Activated CD8-positive, alpha-beta memory T cell treated with anti-CD3 and anti-CD28 coated beads for 4 hours (primary cell): ENCODE measurements around the gene COMMD1.
"Not testable (repeated sequence)": the region's sequence is repeated elsewhere in the genome, so short reads cannot be mapped to it uniquely, and the experiment has no call there.

Experiments
- DNase-seq, 2 donors: peaks; one replicate each; pipeline ENCODE4 v3.0.0-alpha.2; 2020; ENCODE audit warnings: low read depth in 2 of 2

Gene COMMD1

DNA sequence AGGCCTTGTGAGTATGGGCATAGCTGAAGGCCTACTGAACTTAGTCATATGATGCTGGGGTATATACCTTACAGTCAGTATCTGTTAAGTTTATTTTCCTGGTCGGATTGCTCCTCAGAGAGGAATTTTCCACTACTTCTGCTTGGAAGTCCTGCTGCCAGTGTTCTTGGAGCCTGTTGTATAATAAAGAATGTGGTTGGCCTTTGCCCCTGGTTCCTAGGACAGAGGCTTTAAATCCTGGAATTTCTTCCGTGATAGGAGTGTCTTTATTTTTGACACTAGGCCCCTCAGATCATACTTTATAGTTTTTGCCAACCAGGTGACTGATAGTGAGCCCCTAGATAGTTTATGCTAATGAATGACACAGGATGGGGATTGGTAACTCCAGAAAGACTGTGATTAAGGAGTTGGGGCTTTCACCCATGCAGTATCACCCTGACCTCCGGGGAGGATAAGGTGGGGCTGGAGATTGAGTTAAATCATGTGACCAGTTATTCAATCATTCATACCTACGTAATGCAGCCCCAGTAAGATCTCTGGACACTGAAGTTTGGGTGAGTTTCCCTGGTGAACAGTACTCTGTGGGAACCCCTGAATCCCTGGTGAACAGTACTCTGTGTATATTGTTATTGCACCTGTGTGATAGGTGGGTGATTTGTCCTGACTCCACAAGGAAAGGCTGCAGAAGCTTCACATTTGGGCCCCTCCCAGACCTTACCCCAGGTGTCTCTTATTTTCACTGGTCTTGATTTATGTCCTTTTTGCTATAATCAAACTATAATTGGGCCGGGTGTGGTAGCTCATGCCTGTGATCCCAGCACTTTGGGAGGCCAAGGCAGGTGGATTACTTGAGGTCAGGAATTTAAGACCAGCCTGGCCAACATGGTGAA is 56.9 kb downstream of the COMMD1 start:
- no peak for DNase-seq

GRCh38 chr2:61966087-61966727 is 60.7 kb downstream of the COMMD1 start:
- no peak for DNase-seq

DNA sequence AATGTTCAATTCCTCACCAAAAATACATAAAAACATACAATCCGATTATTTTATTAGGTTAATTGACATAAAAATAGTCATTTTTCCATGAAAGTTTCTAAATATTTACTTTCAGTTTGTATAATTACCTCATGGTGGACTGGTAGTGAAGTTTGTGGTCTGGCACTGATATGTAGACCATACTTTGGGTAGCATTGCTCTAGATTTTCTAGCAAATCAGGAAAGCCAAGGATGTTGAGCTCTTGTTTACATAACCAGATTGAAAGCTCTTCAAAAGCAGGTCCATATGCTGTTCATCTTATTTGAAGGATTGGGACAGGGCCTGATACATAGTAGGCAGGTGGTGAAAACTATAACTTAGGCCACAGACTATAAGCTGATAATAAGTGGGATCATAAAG is 61.8 kb downstream of the COMMD1 start:
- no peak for DNase-seq

DNA sequence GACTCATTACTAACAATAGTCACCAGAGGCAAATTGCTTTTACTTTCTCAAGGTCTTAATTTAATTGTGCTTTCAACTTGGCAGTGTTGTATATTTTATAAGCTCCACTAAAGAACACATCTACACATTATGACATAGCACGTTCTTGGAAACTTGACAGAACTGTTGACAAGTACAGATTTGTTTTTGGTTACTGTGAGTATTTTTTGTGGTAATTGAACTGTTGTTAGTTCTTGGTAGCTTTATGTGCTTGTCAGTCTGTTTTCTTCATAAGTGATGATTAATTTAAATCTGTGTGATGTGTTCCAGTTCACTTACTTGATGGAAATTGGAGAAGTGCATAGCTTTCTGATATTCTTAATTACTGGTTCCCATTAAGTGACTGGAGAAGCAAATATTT is 63.9 kb downstream of the COMMD1 start:
- DNase-seq: no peak

DNA sequence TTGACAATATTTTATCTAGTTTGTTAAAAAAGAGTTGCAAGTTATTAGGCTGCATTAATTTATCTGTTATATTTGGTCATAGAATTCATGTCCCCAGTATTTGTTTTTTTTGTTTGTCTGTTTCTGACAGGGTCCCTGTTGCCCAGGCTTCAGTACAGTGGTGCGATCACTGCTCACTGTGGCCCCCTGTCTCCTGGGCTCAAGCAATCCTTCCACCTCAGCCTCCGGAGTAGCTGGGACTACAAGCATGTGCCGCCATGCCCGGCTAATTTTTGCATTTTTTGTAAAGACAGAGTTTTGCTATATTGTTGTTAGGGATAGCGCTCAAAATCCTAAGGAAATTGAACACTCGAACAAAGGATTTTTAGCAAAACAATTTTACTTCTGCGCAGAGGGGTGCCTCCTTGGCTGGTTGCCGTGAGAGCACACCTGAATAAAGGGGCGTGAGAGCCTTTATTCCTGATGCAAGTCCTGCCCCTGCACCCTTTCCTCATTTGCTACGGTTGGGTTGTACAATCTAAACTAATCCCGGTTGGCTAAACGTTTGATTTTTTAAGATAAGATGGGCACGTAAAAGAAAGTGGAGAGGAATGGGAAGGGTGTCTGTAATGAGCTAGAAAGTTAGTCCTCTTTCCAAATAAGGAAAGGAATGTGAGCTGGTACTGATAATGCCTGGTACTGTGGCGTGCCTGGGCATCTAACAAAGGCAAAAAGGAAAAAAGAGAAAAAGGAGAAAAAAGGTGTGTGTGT is 65.5 kb downstream of the COMMD1 start:
- no peak for DNase-seq

- no peak for DNase-seq
These were observed 73.0 kb downstream of the COMMD1 start for GRCh38 chr2:61978522-61978921.

- no peak for DNase-seq
These were observed 75.3 kb downstream of the COMMD1 start for GRCh38 chr2:61980758-61981157.

- no peak for DNase-seq
These were observed 79.2 kb downstream of the COMMD1 start for GRCh38 chr2:61984682-61985081.

DNA sequence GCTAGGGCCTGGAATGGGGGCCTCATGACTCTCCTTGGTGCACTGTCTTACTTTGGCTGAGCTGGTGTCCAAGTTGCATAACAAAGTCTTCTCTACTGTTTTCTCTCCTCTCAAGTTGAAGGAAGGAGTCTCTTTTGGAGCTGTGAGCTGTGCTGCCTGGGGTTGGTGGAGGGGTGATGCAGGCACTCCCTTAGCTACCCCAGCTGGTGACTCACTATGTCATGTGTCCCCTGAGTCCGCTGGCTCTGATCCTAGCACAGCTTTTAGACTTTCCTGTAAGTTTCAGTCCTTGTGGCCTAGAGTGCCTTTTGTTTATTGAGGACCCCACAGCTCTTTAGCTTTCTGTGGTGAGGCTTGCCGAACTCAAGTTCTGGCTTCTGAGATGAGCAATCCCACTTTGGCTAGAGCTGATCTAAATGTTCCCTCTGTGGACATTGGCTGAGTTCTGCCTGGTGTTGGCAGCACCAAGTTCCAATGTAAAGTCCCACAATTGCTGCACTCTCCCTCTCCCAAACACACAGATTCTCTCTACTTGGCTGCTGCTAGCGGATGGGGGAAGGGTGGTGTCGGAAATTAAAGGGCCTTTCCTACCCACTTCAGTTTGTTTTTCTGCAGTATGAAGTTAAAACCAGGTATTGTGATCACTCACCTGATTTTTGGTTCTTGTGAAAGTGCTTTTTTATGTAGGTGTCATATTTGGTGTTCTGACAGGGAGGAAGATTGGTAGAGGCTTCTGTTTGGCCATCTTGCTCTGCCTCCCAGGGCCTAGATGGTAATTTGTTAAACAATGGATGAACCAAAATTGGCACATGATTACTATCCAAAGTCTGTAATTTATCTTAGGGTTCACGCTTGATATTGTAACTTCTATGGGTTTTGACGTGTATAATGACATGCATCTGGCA is 83.2 kb downstream of the COMMD1 start:
- no peak for DNase-seq

- no peak for DNase-seq
These were observed 88.0 kb downstream of the COMMD1 start for GRCh38 chr2:61993422-61994024.

- no peak for DNase-seq
These were observed 89.1 kb downstream of the COMMD1 start for GRCh38 chr2:61994531-61994930.

DNA sequence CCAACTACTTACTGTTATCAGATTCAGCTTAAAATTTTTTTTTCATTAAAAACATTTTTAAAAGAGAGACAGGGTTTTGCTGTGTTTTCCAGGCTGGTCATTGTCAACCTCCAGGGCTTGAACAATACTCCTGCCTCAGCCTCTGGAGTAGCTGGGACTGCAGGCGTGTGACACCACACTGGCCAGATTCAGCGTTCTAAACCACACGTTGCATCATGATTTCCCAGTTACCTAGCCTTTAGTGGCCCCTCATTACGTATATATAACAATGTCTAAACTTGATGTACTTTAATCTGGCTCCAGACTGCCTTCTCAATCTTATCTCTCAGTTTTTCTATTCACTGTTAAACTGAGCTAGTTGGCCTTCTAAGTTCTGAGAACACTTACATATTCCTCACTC is 89.6 kb downstream of the COMMD1 start:
- no peak for DNase-seq

DNA sequence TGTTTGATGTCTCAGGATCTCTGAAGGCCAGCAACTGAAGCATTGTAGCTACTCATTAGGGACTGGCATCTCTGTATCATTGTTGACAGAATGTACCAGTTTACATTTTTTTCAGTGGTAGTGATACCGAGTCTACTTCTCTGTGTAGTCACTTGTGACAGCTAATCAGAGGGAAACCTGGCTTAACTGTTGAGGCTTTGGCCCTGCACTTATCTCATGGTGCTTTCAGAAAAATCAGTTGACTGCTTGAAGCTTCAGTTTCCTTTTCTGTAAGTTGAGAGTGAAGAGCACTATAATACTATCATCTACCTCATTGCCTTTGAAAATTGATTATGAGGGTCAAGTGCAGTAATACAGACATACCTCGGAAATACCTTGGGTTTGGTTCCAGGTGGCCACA is 90.0 kb downstream of the COMMD1 start:
- no peak for DNase-seq

GRCh38 chr2:61998426-61998825 is 93.0 kb downstream of the COMMD1 start:
- no peak for DNase-seq

GRCh38 chr2:62000538-62000937 is 95.1 kb downstream of the COMMD1 start:
- no peak for DNase-seq

- DNase-seq: no peak
These were observed 96.0 kb downstream of the COMMD1 start for GRCh38 chr2:62001431-62001830.

GRCh38 chr2:62004428-62004827 is 99.0 kb downstream of the COMMD1 start:
- DNase-seq: not testable (repeated sequence)

DNA sequence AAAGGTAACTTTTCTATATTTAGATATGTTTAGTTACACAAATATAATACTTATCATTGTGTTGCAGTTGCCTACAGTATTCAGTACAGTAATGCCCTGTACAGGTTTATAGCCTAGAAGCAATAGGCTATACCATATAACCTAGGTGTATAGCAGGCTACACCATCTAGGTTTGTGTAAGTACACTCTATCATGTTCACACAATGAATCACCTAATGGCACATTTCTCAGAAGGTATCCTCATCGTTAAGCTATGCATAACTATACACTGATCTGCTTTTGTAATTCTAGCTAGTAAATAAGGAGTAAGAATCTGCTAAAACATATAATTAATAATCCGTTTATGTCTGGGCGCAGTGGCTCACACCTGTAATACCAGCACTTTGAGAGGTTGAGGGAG is 102.1 kb downstream of the COMMD1 start:
- no peak for DNase-seq

GRCh38 chr2:62010632-62011256 is 105.3 kb downstream of the COMMD1 start:
- no peak for DNase-seq

GRCh38 chr2:62013641-62014040 is 108.2 kb downstream of the COMMD1 start:
- no peak for DNase-seq

GRCh38 chr2:62014102-62014501 is 108.6 kb downstream of the COMMD1 start:
- no peak for DNase-seq
